ENCODE results near the gene MBTPS2. TPM values are rescaled to one million over a fixed set of nuclear protein-coding genes. Genes with fewer than 3 reads are reported as not detected.

Gene MBTPS2
- total and polyA plus RNA-seq, 9 of the 15 experiments (the other 6 are each of a cell fraction or from before 2014, with no cell fraction given) = 2.3 to 18.7 (median 4.0) TPM

- no peaks in the 10 kb centered on the region for H3K79me2 ChIP-seq (ENCODE audit: control insufficient read depth, insufficient read depth, low read length)
- ChIA-PET POLR2A (no interaction called here), CTCF (ENCODE audit: low intra/inter-chr PET ratio) (no interaction called here)
- ATAC-seq (no peak), FAIRE-seq (no peak), DNase-seq (ENCODE audit: extremely low read depth in 1 of 4, low spot score in 3 of 4) (peak in 1 of 4 experiments; percentile 1)
- in situ Hi-C loops (cut with MboI) = no loop called here
- H3K27me3 ChIP-seq (ENCODE audit: control insufficient read depth in 2 of 2, insufficient read depth in 2 of 2, low read length in 2 of 2) = no peaks in the 10 kb centered on the region
- no peaks in the 10 kb centered on the region for H4K20me1 ChIP-seq (replicated peaks; ENCODE audit: control insufficient read depth, insufficient read depth, low read length)
- TF ChIP-seq ARID3B (CRISPR knock-in tag; IDR thresholded peaks at IDR 0.05; ENCODE audit: borderline replicate concordance) (no peak), NR2C2 (CRISPR knock-in tag; IDR thresholded peaks at IDR 0.05) (no peak), NR2C2 (tag; IDR thresholded peaks at IDR 0.05) (0 out of 2 replicates have a peak, but pooled peaks have one; percentile 15)
- H2AFZ ChIP-seq (ENCODE audit: low read depth, low read length) = no peak overlapping the region
- H3K9me3 ChIP-seq (replicated peaks; ENCODE audit: control insufficient read depth, insufficient read depth, low read depth, low read length) = no peaks in the 10 kb centered on the region
- no peaks in the 10 kb centered on the region for H3K4me1 ChIP-seq (replicated peaks in 1 of 2; ENCODE audit: control insufficient read depth in 2 of 2, insufficient read depth in 2 of 2, low read length in 2 of 2)
- no peak overlapping the region for H3K9ac ChIP-seq (ENCODE audit: insufficient read depth in 1 of 2, low read depth in 2 of 2, low read length in 2 of 2)
- H3K4me2 ChIP-seq (ENCODE audit: insufficient read depth, low read length) = no peak overlapping the region
- H3K9me1 ChIP-seq (ENCODE audit: control insufficient read depth, insufficient read depth, low read length) = no peaks in the 10 kb centered on the region
- intact Hi-C loops (cut with micrococcal nuclease) = no loop called here
- no peak overlapping the region for H3K4me3 ChIP-seq
- H3K27ac ChIP-seq (ENCODE audit: extremely low read depth, low read depth, low read length) = no peak overlapping the region
- peaks cover 3% of the 10 kb centered on the region; the same call in 1 of the 3 replicates for H3K36me3 ChIP-seq (ENCODE audit: control insufficient read depth, insufficient read depth, low read length)
- WGBS (ENCODE audit: insufficient coverage, low coverage, missing lambda C conversion rate) = 31% methylated on average over 4 of the region's 5 CpGs
- BruUV-seq (replicated peaks) = TSS peak; percentile 25
These were observed 43.8 kb downstream of the MBTPS2 start for GRCh38 chrX:21883258-21883657.

- intact Hi-C loops (cut with micrococcal nuclease) = no loop called here
- POLR2A ChIA-PET = no interaction called here
These were observed 46.2 kb downstream of the MBTPS2 start for GRCh38 chrX:21885568-21885967.

More at GRCh38 chrX:21885568-21885967, 46.2 kb downstream of the MBTPS2 start:
- FAIRE-seq = no peak
- no peak for DNase-seq (ENCODE audit: extremely low read depth in 1 of 4, low spot score in 3 of 4)
- no peaks in the 10 kb centered on the region for H3K4me1 ChIP-seq (replicated peaks in 1 of 2; ENCODE audit: control insufficient read depth in 2 of 2, insufficient read depth in 2 of 2, low read length in 2 of 2)
- in situ Hi-C loops (cut with MboI) = no loop called here
- BruUV-seq (replicated peaks) = no TSS peak
- no peak for TF ChIP-seq BCLAF1 (IDR thresholded peaks at IDR 0.05; ENCODE audit: borderline replicate concordance in 1 of 2, control insufficient read depth in 1 of 2, low read depth in 2 of 2, low read length in 1 of 2)
- no peak for TF ChIP-seq ELK1 (CRISPR knock-in tag; IDR thresholded peaks at IDR 0.05)
- CTCF ChIA-PET (ENCODE audit: low intra/inter-chr PET ratio) = no interaction called here
- no peaks in the 10 kb centered on the region for H4K20me1 ChIP-seq (replicated peaks; ENCODE audit: control insufficient read depth, insufficient read depth, low read length)
- no peak for ATAC-seq
- H3K27me3 ChIP-seq (ENCODE audit: control insufficient read depth in 2 of 2, insufficient read depth in 2 of 2, low read length in 2 of 2) = no peaks in the 10 kb centered on the region
- H3K4me2 ChIP-seq (ENCODE audit: insufficient read depth, low read length) = no peak overlapping the region
- H3K9ac ChIP-seq (ENCODE audit: insufficient read depth in 1 of 2, low read depth in 2 of 2, low read length in 2 of 2) = no peak overlapping the region
- H3K4me3 ChIP-seq = no peak overlapping the region
- WGBS (ENCODE audit: insufficient coverage, low coverage, missing lambda C conversion rate) = 55% methylated on average over 1 of the region's 1 CpG
- no peaks in the 10 kb centered on the region for H3K9me3 ChIP-seq (replicated peaks; ENCODE audit: control insufficient read depth, insufficient read depth, low read depth, low read length)
- H3K9me1 ChIP-seq (ENCODE audit: control insufficient read depth, insufficient read depth, low read length) = no peaks in the 10 kb centered on the region
- no peaks in the 10 kb centered on the region for H3K79me2 ChIP-seq (ENCODE audit: control insufficient read depth, insufficient read depth, low read length)
- H3K27ac ChIP-seq (ENCODE audit: extremely low read depth, low read depth, low read length) = no peak overlapping the region
- H3K36me3 ChIP-seq (ENCODE audit: control insufficient read depth, insufficient read depth, low read length) = no peaks in the 10 kb centered on the region; the same call in 2 of the 3 replicates
- H2AFZ ChIP-seq (ENCODE audit: low read depth, low read length) = no peak overlapping the region

Measured in K562 (cell line).